NB4 (cell line): ENCODE data around the gene BACH2.

Experiments used
- POLR2A ChIP-seq: IDR thresholded peaks from 2 replicates; pipeline ENCODE4 v1.6.1; 2011; ENCODE audit warnings: mild to moderate bottlenecking; ENCODE audit not compliant: insufficient read length; ENCODE audit errors: extremely low read depth
- TF ChIP-seq, protein P1 (sequence below): IDR thresholded peaks from one replicate; pipeline ENCODE4 v1.5.1; 2012; ENCODE audit warnings: low read depth, low read length

DNA sequence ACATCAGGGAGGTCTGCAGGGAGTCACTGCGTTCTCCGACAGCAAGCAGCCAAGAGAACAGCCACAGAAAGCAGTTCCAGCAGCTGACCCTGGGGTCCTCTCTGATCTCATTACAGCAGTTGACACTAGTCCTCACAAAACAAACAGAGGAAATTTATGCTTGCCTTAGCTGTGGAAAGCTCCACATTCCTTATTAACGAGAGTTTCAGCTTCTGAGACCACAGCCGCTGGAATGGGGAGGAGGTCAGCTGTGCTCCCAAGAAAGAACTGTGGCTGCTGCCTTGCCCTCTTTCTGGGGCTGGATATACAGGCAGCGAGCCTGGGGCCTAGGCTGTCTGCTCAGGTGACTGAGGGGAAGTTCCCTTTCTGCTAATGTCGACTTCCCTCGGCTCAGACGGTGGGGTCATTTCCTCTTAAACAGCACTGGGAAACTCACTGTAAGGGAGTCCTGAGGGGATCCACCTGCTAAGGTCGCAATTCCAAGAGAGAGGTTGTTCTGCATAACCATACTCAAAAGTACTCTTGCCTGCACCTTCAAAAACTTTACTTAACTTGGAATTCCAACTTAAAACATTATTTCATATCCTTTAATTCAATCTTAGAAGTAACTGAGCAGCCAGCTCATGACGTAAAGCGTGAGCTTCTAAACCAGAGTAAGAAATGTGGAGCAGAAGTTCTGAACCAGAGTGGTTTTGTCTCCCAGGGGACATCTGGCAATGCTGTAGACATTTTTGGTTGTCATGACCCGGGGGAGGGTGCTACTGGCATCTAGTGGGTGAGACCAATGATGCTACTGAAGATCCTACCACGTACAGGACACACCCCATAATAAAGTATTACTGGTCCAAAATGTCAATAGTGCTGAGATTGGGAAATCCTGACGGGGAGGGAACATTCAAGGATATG is 80.3 kb downstream of the BACH2 start:
- TF ChIP-seq, protein P1, sequence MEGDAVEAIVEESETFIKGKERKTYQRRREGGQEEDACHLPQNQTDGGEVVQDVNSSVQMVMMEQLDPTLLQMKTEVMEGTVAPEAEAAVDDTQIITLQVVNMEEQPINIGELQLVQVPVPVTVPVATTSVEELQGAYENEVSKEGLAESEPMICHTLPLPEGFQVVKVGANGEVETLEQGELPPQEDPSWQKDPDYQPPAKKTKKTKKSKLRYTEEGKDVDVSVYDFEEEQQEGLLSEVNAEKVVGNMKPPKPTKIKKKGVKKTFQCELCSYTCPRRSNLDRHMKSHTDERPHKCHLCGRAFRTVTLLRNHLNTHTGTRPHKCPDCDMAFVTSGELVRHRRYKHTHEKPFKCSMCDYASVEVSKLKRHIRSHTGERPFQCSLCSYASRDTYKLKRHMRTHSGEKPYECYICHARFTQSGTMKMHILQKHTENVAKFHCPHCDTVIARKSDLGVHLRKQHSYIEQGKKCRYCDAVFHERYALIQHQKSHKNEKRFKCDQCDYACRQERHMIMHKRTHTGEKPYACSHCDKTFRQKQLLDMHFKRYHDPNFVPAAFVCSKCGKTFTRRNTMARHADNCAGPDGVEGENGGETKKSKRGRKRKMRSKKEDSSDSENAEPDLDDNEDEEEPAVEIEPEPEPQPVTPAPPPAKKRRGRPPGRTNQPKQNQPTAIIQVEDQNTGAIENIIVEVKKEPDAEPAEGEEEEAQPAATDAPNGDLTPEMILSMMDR, result no peak
- TF ChIP-seq POLR2A, result no peak
